BJ (cell line): Measurements from ENCODE around the gene KCP. TPM values are rescaled to one million over a fixed set of nuclear protein-coding genes. Genes with fewer than 3 reads are reported as not detected.
A peak's percentile ranks its signal among the peaks of the same experiment; 100 is the strongest.

Experiments
- CTCF ChIA-PET: fragments of 350-600 bp; formaldehyde crosslinking; extraction: SDS; loops from one replicate; lab custom pipeline; 2021; ENCODE audit warnings: antibody characterized with exemption, inconsistent platforms; lab: Yijun Ruan, JAX
- POLR2A ChIA-PET: fragments of 300-600 bp; sonication (Branson Sonifier 250); formaldehyde crosslinking; extraction: SDS; loops from one replicate; lab custom pipeline; 2021; ENCODE audit warnings: antibody characterized with exemption; lab: Charles Lee
- DNase-seq: peaks from one replicate; pipeline ENCODE4 v3.0.0-alpha.2; 2011; ENCODE audit warnings: low read depth
- H3K27me3 ChIP-seq: 2 replicates; pipeline ENCODE4 v1.6.0; 2011; ENCODE audit warnings: low read length; ENCODE audit not compliant: control insufficient read depth, insufficient read depth
- H3K36me3 ChIP-seq: 2 replicates; pipeline ENCODE4 v1.5.1; 2011; ENCODE audit warnings: low read length; ENCODE audit not compliant: control insufficient read depth, insufficient read depth
- H3K4me3 ChIP-seq: 2 replicates; pipeline ENCODE4 v1.5.1; 2011; ENCODE audit warnings: low read depth, mild to moderate bottlenecking, control low read depth, low read length
- polyA plus RNA-seq: library from polyadenylated mRNA; depleted of rRNA; stranded (reverse); fragments of >200 nt; gene quantifications from 2 replicates; pipeline ENCODE4 v1.2.3, GENCODE V29; 2011
- TF ChIP-seq, protein P1 (sequence below): IDR thresholded peaks from 2 replicates; pipeline ENCODE4 v1.5.1; 2011; ENCODE audit warnings: low read depth, mild to moderate bottlenecking, control low read depth, inconsistent platforms, low read length, moderate library complexity; ENCODE audit not compliant: insufficient read depth

The KCP gene
- polyA plus RNA-seq, 1 experiment: not detected

DNA sequence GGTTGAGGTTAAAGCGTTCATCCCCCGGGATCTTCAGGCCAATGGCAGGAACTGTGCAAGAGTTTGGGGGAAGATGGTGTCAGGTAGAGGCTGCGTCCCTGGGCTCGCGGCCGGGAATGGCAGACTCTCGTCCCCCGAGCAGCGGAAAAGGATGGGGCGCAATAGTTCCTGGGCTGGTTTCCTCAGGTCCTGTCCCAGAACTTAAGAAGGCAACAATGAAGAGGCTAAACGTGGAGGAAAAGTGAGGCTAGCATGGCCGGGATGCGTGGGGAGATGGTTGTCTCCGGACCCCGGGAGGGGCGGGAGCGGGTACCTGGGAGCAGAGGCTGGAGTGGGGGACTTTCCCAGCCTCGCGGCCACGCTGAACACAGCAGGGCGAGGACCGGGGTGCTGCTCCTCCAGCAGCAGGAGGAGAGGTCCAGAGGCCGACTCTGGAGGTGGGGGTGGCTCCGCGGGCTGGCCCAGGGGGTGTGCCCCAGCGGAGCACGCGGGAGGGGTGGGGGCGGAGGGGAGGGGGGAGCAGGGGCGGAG, 28.1 kb upstream of the KCP start:
- CTCF ChIA-PET: no interaction called here

DNA sequence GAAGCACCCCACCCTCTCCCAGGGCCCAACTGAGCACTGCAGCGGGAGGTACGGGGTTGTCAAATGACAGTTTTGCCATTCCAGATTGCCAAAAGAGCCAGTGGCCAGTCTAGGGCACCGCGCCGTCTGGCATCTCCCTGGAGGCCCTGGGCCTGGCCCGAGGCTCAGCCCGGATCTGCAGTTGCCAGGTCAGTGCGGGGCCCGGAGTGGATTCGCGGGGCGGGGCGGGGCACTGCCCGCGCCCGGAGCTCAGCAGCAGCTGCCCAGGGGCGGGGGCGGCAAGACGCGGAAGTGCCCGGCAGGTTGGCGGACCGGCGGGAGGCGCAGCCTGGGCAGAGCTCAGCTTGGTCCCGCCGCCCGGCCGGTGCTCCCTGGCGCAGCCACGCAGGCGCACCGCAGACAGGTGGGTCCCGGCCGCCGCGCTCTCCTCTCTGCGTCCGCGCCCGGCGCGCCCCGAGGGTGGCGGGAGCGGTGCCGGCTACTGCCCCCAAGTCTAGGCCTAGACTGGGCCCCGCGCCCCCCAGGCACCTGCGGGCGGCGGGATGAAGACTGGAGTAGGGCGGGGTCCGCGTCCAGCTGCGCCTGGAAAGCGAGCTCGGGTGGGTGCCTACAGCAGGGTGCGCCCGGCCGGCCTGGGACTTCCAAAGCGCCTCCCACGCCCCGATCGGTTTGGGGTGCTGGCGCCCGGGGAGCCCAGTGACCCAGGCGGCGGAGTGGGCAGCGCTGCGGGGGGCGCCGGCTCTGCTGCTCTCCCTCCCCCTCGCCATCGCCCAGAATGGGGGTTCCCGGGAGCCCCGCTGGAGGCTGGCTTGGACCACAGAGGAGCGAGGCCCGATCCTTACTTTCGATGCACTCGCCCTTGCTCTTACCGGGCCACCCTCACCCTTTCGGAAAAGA, 27.4 kb upstream of the KCP start, which contains the start of gene IRF5:
IRF5 (plus strand) TSS at position 281 of the 897 bp plus-strand sequence. CDS start 4,155 bp downstream, outside the sequence.
- DNase-seq: no peak
- TF ChIP-seq, protein P1, sequence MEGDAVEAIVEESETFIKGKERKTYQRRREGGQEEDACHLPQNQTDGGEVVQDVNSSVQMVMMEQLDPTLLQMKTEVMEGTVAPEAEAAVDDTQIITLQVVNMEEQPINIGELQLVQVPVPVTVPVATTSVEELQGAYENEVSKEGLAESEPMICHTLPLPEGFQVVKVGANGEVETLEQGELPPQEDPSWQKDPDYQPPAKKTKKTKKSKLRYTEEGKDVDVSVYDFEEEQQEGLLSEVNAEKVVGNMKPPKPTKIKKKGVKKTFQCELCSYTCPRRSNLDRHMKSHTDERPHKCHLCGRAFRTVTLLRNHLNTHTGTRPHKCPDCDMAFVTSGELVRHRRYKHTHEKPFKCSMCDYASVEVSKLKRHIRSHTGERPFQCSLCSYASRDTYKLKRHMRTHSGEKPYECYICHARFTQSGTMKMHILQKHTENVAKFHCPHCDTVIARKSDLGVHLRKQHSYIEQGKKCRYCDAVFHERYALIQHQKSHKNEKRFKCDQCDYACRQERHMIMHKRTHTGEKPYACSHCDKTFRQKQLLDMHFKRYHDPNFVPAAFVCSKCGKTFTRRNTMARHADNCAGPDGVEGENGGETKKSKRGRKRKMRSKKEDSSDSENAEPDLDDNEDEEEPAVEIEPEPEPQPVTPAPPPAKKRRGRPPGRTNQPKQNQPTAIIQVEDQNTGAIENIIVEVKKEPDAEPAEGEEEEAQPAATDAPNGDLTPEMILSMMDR: no peak
- ChIA-PET CTCF (no interaction called here), POLR2A (no interaction called here)
- Histone ChIP-seq H3K27me3 (peaks cover 31% of the 10 kb centered on the region), H3K36me3 (no peaks in the 10 kb centered on the region), H3K4me3 (peak within 1 kb of the TSS; percentile 37)

More for the DNA sequence above, 28.1 kb upstream of the KCP start:
- no peak for DNase-seq
- H3K4me3 ChIP-seq: peak overlapping the region; percentile 37
- no peaks in the 10 kb centered on the region for H3K36me3 ChIP-seq
- POLR2A ChIA-PET: no interaction called here
- H3K27me3 ChIP-seq: peaks cover 31% of the 10 kb centered on the region
- TF ChIP-seq, protein P1: no peak

DNA sequence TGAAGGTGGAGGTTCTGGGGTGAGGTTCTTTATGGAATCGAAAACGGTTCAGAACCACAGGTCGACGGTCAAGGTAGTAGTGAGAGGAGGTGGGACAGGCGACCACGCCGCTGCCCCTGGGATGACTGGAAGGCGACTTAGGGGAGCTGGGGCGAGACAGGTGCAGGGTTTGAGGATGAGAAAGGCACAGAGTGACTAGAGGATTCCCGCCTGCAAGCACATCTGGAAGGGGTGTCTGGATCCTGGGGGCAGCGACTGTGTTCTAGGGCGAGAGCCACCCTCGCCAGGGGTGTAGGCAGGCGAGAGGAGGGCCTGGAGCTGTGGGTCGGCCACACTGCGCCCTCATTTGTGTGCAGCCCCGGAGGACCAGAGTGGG, 26.8 kb upstream of the KCP start:
- TF ChIP-seq, protein P1: no peak
- Histone ChIP-seq H3K27me3 (peaks cover 35% of the 10 kb centered on the region), H3K36me3 (no peaks in the 10 kb centered on the region), H3K4me3 (no peak overlapping the region)
- CTCF ChIA-PET: no interaction called here
- POLR2A ChIA-PET: no interaction called here
- no peak for DNase-seq

DNA sequence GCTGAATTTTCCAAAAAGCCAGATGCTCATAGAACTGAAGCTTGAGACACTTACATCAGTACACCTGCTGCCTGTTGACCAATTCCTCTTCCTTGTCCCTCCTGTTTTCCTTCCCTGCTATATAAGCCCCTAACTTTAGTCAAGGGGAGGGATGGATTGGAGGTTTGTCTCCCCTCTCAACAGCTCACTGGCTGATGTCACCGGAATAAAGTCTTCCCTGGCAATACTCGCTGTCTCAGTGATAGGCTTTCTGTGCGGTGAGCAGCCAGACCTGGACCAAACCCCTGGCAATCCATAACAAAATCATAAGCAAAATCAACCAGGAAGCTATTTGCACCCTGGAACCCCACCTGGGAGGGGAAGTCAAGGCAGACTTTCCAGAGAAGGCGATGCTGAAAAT, 26.3 kb upstream of the KCP start:
- CTCF ChIA-PET: no interaction called here
- no peak overlapping the region for H3K4me3 ChIP-seq
- H3K36me3 ChIP-seq: no peaks in the 10 kb centered on the region
- H3K27me3 ChIP-seq: peaks cover 36% of the 10 kb centered on the region
- POLR2A ChIA-PET: no interaction called here
- DNase-seq: no peak
- TF ChIP-seq, protein P1: no peak

DNA sequence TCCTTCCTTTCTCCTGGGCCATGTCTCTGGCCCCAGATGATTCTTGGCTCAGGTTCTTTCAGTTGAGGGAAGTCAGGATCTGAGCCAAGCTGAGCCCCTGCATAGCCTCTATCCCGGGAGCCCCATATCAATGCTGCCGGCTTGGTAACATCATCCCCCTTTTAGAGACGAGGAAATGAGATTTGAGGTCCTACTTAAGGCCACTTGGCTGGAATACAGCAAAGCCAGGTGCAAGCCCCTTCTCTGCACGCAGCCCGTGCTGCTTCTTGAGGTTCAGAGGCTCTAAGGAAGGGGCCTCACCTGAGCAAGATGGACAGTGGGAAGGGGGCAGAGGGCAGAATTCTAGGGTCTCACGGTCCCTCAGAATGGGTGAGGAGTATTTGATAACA, 24.8 kb upstream of the KCP start:
- no peak overlapping the region for H3K4me3 ChIP-seq
- DNase-seq: no peak
- peaks cover 31% of the 10 kb centered on the region for H3K27me3 ChIP-seq
- POLR2A ChIA-PET: no interaction called here
- CTCF ChIA-PET: no interaction called here
- H3K36me3 ChIP-seq: no peaks in the 10 kb centered on the region
- TF ChIP-seq, protein P1: no peak
